NCI-H2081 treated with DMSO at 0.1 percent for 48 hours (cell line): ENCODE measurements around the gene DLG2.
A peak's percentile ranks its signal among the peaks of the same experiment; 100 is the strongest.

Experiments used
- DNase-seq: peaks from one replicate; lab custom pipeline; 2025; lab: John Stamatoyannopoulos, UW

The DLG2 gene

GRCh38 chr11:84260862-84261261, 1366.3 kb downstream of the DLG2 start:
- DNase-seq: no peak

- no peak for DNase-seq
These were observed 1370.5 kb downstream of the DLG2 start for GRCh38 chr11:84256618-84257017.

GRCh38 chr11:84255483-84255882, 1371.7 kb downstream of the DLG2 start:
- DNase-seq: no peak

- no peak for DNase-seq
These were observed 1376.1 kb downstream of the DLG2 start for GRCh38 chr11:84250834-84251613.

DNA sequence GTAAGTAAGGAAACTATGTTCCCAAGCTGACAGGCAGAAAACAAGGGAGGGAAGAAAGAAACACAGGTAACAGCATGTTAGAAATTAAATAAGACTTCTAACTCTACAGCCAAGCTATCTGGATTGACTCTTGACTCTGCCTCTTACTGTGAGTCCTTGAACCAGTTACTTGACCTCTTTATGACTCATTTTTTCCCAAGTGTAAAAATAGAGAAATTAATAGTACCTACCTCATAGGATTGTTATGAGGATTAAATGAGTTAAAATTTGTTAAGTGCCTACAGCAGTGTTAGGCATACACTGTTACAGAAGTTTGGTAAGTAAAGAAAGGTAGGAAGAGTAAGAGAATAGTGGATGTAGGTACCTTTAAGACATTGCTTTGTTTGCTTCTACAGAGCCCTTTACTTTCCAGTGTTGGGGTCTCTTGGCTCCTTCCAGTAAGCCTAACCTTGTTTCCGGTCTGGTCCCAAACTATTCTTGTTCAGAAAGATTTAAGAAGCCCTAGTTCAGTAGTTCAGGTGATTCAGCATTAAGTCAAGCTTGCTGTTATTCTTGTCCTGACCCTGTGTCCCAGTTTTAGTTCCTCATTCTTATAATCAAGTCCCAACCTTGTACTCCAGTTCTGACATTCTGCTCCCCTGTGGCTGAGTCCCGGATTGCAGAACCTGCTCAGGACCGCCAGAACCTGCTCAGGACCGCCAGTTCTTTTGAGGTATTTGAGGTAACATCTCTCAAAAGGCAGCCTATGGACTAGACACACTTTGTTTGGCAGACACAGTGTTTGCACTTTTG, 1377.6 kb downstream of the DLG2 start:
- no peak for DNase-seq

- peak; percentile 32 for DNase-seq
These were observed 1379.2 kb downstream of the DLG2 start for GRCh38 chr11:84247926-84248325.

DNA sequence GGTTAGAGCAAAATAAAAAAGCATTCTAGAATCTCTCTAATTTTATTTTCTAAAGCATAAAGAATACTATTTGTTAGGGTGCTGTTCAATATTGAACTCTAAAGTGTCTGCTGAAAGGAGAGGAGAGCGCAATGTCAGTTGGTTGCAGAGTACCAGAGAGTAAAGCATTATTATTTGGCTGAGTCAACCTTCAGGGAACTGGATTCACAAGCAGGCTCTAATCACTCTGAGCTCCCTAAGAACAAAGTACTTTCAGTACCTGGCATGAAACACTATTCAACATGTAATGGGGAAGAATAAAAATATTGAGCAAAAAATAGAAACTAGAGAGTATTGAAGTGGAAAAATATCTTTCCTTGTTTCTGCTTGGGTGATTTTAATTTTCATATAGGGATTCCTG, 1380.0 kb downstream of the DLG2 start:
- no peak for DNase-seq

GRCh38 chr11:84243629-84244263, 1383.4 kb downstream of the DLG2 start:
- no peak for DNase-seq

DNA sequence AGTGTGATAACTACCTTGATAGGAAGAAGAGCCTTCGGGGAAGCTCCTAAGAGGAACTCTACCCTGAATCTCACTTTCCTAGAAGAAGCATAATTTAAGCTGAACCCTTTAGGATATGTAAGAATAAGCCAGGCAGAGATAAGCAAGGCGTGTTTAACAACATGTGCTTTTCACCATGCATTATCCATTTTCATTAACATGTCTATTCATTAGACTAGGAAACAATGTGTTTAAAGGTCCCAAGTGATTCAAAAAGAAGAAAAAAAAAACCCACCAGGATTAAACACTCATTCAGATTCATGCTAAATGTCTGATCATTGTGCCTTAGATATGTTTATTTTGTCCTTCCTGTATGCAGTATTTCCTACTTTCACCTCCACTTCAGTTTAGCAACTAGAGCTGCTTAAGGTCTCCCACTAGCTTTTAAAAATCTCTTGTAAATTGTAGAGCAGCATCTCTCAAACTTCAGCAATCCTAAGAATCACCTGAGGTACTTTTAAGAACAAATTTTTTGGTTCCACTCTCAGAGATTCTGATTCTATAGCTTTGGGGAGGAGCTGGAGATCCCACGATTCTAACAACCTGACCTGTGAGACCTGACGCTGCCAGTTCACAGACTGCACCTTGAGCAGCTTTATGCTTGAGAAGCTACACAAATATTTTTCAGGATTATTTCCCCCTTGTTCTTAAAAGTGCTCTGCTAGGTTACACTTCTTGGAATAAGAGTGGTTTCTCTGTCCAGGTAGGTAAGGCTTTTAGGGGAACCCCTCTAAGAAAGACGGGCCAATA, 1385.6 kb downstream of the DLG2 start:
- DNase-seq: no peak

- no peak for DNase-seq
These were observed 1386.3 kb downstream of the DLG2 start for GRCh38 chr11:84240847-84241246.

GRCh38 chr11:84236436-84236835, 1390.7 kb downstream of the DLG2 start:
- no peak for DNase-seq

DNA sequence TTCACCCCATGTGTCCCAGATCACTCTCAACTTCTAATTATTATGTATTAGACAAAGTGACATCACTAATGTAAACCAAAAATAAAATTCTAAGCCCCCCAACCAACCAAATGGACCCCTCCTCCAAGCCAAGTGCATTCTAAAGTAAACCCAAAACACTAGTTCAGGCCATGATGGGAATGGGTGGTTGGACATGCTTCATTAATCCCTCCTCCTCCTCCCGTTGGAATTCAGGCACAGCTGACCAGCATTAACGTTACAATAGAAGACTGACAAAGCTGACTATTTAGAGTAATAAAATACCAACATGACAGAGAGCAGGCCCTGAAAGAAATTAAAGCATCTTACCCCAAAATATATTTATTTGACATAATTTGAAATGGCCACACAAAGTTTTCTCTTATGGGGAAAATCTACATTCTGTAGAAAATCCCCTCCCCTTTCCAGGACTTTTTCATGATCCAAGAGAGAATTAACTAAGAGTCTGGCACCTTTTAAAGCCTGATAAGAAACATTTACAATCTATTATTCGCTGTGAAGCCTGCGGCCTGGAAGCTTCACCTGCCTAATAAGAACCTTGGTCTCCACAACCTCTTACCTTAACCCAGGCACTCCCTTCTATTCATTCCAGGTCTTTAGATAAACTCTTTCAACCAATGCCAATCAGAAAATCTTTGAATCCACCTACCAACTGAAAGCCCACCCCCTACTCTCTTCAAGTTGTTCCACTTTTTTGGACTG, 1392.5 kb downstream of the DLG2 start:
- DNase-seq: no peak

DNA sequence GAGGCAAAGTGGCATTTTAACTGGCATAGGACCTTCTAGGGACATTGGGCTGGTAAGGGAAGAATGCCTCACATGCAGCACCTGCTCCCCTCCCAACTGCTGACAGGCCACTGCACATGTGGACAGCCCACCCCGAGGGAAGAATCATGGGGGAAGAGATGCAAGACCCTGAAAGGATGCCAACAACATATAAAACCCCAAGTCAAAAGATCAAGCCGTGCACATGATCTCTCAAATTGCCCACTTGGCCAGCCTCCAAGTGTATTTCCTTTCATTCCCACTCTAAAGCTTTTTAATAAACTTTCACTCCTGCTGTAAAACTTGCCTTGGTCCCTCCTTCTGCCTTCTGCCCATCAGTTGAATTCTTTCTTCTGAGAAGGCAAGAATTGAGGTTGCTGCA, 1393.1 kb downstream of the DLG2 start:
- no peak for DNase-seq

DNA sequence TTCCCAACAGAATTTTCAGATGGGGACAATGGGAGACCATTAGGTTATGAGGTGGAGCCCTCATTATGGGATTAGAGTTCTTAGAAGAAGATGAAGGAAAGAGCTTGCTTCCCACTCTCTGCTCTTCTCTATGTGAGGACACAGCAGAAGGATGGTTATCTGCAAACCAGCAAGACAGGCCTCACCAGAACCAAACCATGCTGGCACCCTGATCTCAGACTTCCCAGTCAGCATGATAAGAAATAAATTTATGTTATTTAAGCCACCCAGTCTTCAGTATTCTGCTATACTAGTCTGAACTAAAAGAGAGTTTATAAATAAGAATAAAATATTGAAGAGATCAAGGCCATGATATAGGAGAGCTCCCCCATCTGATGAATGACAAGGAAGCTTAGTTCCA, 1394.6 kb downstream of the DLG2 start:
- no peak for DNase-seq

GRCh38 chr11:84230402-84230801, 1396.7 kb downstream of the DLG2 start:
- DNase-seq: no peak

GRCh38 chr11:84227970-84228665, 1399.0 kb downstream of the DLG2 start:
- DNase-seq: no peak

DNA sequence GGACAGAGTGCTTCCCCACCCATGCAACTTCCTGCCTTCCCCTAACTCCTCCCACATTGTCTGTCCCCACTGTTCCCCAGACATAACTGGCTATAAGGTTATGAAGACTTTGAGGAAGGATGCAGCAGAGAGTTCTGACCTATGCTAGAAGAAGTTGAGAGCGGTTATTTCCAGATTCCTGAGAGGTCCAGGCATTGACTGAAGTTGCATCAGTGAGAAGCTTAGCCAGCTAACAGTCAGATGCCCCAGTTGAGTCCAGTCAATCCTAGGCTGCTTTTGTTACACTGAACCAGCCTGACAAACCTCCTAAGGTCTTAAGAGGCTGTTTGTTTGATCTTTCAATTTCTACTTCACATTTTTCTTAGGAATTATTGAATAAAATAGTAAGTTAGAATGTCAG, 1403.1 kb downstream of the DLG2 start:
- DNase-seq: no peak

- no peak for DNase-seq
These were observed 1408.8 kb downstream of the DLG2 start for GRCh38 chr11:84218318-84218717.

- no peak for DNase-seq
These were observed 1411.5 kb downstream of the DLG2 start for GRCh38 chr11:84215672-84216071.

- DNase-seq: no peak
These were observed 1412.6 kb downstream of the DLG2 start for GRCh38 chr11:84214557-84214956.
